Muscle of back (tissue), 11 donors: ENCODE measurements around the gene COQ8A. TPM values are rescaled to one million over a fixed set of nuclear protein-coding genes. Genes with fewer than 3 reads are reported as not detected.
A peak's percentile ranks its signal among the peaks of the same experiment; 100 is the strongest.
"Not testable (repeated sequence)": the region's sequence is repeated elsewhere in the genome, so short reads cannot be mapped to it uniquely, and the experiment has no call there.

ENCODE experiments used
- DNase-seq, 3 donors: peaks; one replicate each; pipeline versions ENCODE4 v3.0.0 to v3.0.0-alpha.2; 2013
- polyA plus RNA-seq, 10 donors: library from polyadenylated mRNA; unstranded; fragments of 120-200 nt; gene quantifications; one replicate each; pipeline ENCODE4 v1.2.1, GENCODE V29; 2013; ENCODE audit not compliant: insufficient read length in 10 of 10

Gene COQ8A
- polyA plus RNA-seq, 10 donors, result 34.0 to 74.5 (median 54.9) TPM

GRCh38 chr1:226984521-226985238, 44.6 kb downstream of the COQ8A start:
- peak; percentile 40 to 49 (median 44) for DNase-seq

- no peak for DNase-seq
Measured at GRCh38 chr1:226985239-226985838, 45.2 kb downstream of the COQ8A start.

- DNase-seq, result no peak
Measured at GRCh38 chr1:226985839-226986463, 45.9 kb downstream of the COQ8A start.

- no peak for DNase-seq
Measured at GRCh38 chr1:226986496-226987178, 46.5 kb downstream of the COQ8A start.

GRCh38 chr1:226987179-226987536, 47.1 kb downstream of the COQ8A start:
- no peak for DNase-seq

GRCh38 chr1:226987623-226988333, 47.7 kb downstream of the COQ8A start:
- DNase-seq, result no peak

- no peak for DNase-seq
Measured at GRCh38 chr1:226988334-226988666, 48.2 kb downstream of the COQ8A start.

- no peak for DNase-seq
Measured at GRCh38 chr1:226989085-226989920, 49.2 kb downstream of the COQ8A start.

GRCh38 chr1:226990133-226990716, 50.1 kb downstream of the COQ8A start:
- no peak for DNase-seq

GRCh38 chr1:226991920-226992319, 51.8 kb downstream of the COQ8A start:
- DNase-seq, result no peak

GRCh38 chr1:226993814-226994585, 53.9 kb downstream of the COQ8A start:
- no peak for DNase-seq

- DNase-seq, result no peak
Measured at GRCh38 chr1:226994586-226995364, 54.7 kb downstream of the COQ8A start.

- DNase-seq, result no peak
Measured at GRCh38 chr1:226995365-226996332, 55.6 kb downstream of the COQ8A start.

- not testable (repeated sequence) for DNase-seq
Measured at GRCh38 chr1:226999579-226999978, 59.5 kb downstream of the COQ8A start.

- no peak for DNase-seq
Measured at GRCh38 chr1:227002531-227003049, 62.5 kb downstream of the COQ8A start.

GRCh38 chr1:227003165-227003564, 63.1 kb downstream of the COQ8A start:
- DNase-seq, result no peak

GRCh38 chr1:227004796-227005195, 64.7 kb downstream of the COQ8A start:
- no peak for DNase-seq
